Inflammatory macrophage treated with lipopolysaccharide for 1 hour (primary cell): ENCODE data around the gene ENPP6.

ENCODE experiments used
- DNase-seq, 2 donors: peaks; one replicate each; pipeline ENCODE4 v3.0.0-alpha.2; 2020 to 2022

Gene ENPP6

GRCh38 chr4:184217634-184218033 is at the start of gene ENPP6:
Gene ENPP6 (minus strand): TSS chr4:184217873. CDS start chr4:184217819, 54 bp downstream.
- DNase-seq, result no peak

GRCh38 chr4:184267206-184267608 is 49.5 kb upstream of the ENPP6 start:
- DNase-seq, result no peak

- peak; percentile 61 to 87 for DNase-seq
Measured at GRCh38 chr4:184265546-184266351, 48.1 kb upstream of the ENPP6 start.

- peak; percentile 86 to 99 for DNase-seq
Measured at GRCh38 chr4:184263910-184264732, 46.4 kb upstream of the ENPP6 start.

GRCh38 chr4:184263461-184263860 is 45.8 kb upstream of the ENPP6 start:
- no peak for DNase-seq

GRCh38 chr4:184262901-184263300 is 45.2 kb upstream of the ENPP6 start:
- DNase-seq, result peak; percentile 31 to 77

GRCh38 chr4:184261246-184261645 is 43.6 kb upstream of the ENPP6 start:
- no peak for DNase-seq

GRCh38 chr4:184259866-184260265 is 42.2 kb upstream of the ENPP6 start:
- DNase-seq, result no peak

- no peak for DNase-seq
Measured at GRCh38 chr4:184259081-184259480, 41.4 kb upstream of the ENPP6 start.

- DNase-seq, result no peak
Measured at GRCh38 chr4:184255871-184256642, 38.4 kb upstream of the ENPP6 start.

- DNase-seq, result no peak
Measured at GRCh38 chr4:184255361-184255760, 37.7 kb upstream of the ENPP6 start.

- no peak for DNase-seq
Measured at GRCh38 chr4:184253072-184253420, 35.4 kb upstream of the ENPP6 start.

- no peak for DNase-seq
Measured at GRCh38 chr4:184252136-184253071, 34.7 kb upstream of the ENPP6 start.

- DNase-seq, result peak; percentile 32 to 33
Measured at GRCh38 chr4:184251670-184251980, 34.0 kb upstream of the ENPP6 start.

- DNase-seq, result peak; percentile 41 to 73
Measured at GRCh38 chr4:184250795-184251669, 33.4 kb upstream of the ENPP6 start.

- DNase-seq, result no peak
Measured at GRCh38 chr4:184248216-184248615, 30.5 kb upstream of the ENPP6 start.

GRCh38 chr4:184247421-184247820 is 29.7 kb upstream of the ENPP6 start:
- no peak for DNase-seq

- DNase-seq, result no peak
Measured at GRCh38 chr4:184246426-184246825, 28.8 kb upstream of the ENPP6 start.

- no peak for DNase-seq
Measured at GRCh38 chr4:184238072-184238745, 20.5 kb upstream of the ENPP6 start.

- peak in 1 of 2 donors; percentile 33 for DNase-seq
Measured at GRCh38 chr4:184237612-184238011, 19.9 kb upstream of the ENPP6 start.

- DNase-seq, result no peak
Measured at GRCh38 chr4:184235526-184235925, 17.9 kb upstream of the ENPP6 start.
